H1 (cell line): ENCODE results near the gene DNTT. TPM values are rescaled to one million over a fixed set of nuclear protein-coding genes. Genes with fewer than 3 reads are reported as not detected.

Experiments
- CHD2 ChIP-seq: IDR thresholded peaks from 2 replicates; pipeline ENCODE4 v1.6.1; 2012; ENCODE audit warnings: low read length, improper control_type of control experiment
- KDM1A ChIP-seq: fragments of 200-600, 300-600 bp; sonication (generic); IDR thresholded peaks from 2 replicates; pipeline ENCODE4 v1.7.1; 2016; ENCODE audit warnings: mild to moderate bottlenecking, low read length, borderline replicate concordance
- POU5F1 ChIP-seq: IDR thresholded peaks from 2 replicates; pipeline ENCODE4 v1.6.1; 2011; ENCODE audit warnings: low read depth, mild to moderate bottlenecking, low read length, moderate library complexity
- RAD21 ChIP-seq, 2 experiments: IDR thresholded peaks in 1 of 2; conservative IDR thresholded peaks in 1 of 2; 2 replicates each; pipeline ENCODE4 v1.6.1; 2011; ENCODE audit warnings: low read depth in 2 of 2, low read length in 2 of 2, improper control_type of control experiment in 1 of 2, inconsistent platforms in 1 of 2, mild to moderate bottlenecking in 1 of 2, moderate library complexity in 1 of 2
- SAP30 ChIP-seq: fragments of 300-600 bp; sonication (generic); IDR thresholded peaks from 2 replicates; pipeline ENCODE4 v1.7.1; 2012; ENCODE audit warnings: low read length, moderate library complexity, mild to moderate bottlenecking, inconsistent platforms; ENCODE audit not compliant: insufficient read depth, insufficient replicate concordance
- polyA plus RNA-seq, 7 experiments: library from polyadenylated mRNA; depleted of rRNA in 3 of 7; stranded (reverse) in 5 of 7; unstranded in 2 of 7; fragments of >200 nt in 5 of 7; fragments of 200-250 nt in 2 of 7; gene quantifications; 1 replicate in 5 of 7; 2 replicates in 1 of 7; 4 replicates in 1 of 7; pipeline versions ENCODE4 v1.2.1 to v1.2.3, GENCODE V29; 2011 to 2013; ENCODE audit warnings: missing spikeins in 2 of 7, mixed read lengths in 2 of 7
- total RNA-seq: library from RNA; stranded (reverse); fragmentation: NEBNext Ultra II Directional; extraction: Animal tissue kit (Norgen Biotek cat#: 25700); gene quantifications from 2 replicates; pipeline ENCODE4 v1.2.1, GENCODE V29; 2021

The DNTT gene
- total and polyA plus RNA-seq, 2 of the 8 experiments (the other 6 are each of a cell fraction or from before 2014, with no cell fraction given) = not detected

DNA sequence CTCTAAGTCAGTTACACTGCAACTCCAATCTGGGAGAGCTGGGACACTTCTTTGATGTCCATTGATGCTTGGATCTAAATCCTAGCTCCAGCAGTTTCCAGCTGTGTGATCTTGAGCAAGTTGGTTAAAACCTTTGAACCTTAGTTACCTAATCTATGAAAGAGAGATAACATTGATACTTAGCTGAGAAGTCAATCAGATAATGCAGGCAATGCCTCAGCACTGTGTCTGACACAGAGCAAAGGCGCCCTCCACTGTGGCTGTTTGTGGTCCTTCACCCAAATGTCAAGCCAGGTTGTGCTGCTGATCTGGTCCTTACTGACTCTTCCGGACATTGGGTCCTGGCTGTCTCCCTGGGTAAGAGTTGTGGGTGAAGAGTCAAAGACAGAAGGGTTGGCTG lies 20.2 kb downstream of the DNTT start (continued):
- TF ChIP-seq RAD21 (IDR thresholded peaks at IDR 0.05 in 1 of 2, conservative IDR thresholded peaks at IDR 0.05 in 1 of 2; ENCODE audit: low read depth in 2 of 2, low read length in 2 of 2) (peak; percentile 46 to 56; a peak in 3 of 4 replicates), POU5F1 (no peak), KDM1A (no peak), SAP30 (no peak), CHD2 (no peak)
- TF ChIP-seq, all 59 proteins: peak for 2
